ENCODE measurements around the gene SLCO2A1.

- TF ChIP-seq YY1 (IDR thresholded peaks at IDR 0.05; ENCODE audit: insufficient read depth, insufficient read length) = no peak
- TF ChIP-seq ZNF274 (IDR thresholded peaks at IDR 0.05; ENCODE audit: low read depth, low read length) = no peak
These were observed 11.3 kb downstream of the SLCO2A1 start for GRCh38 chr3:134018406-134018805.

All from NT2/D1 (cell line).